ENCODE results near the gene ZMYND10.

- TF ChIP-seq EZH2 (IDR thresholded peaks at IDR 0.05; ENCODE audit: borderline replicate concordance, low read length) (no peak), CTCF (conservative IDR thresholded peaks at IDR 0.05 in 1 of 2, IDR thresholded peaks at IDR 0.05 in 1 of 2; ENCODE audit: extremely low read depth in 1 of 2, insufficient read depth in 1 of 2, low read depth in 1 of 2, low read length in 2 of 2) (no peak)
Measured at GRCh38 chr3:50369012-50369670, 23.6 kb upstream of the ZMYND10 start.
